Stimulated activated CD8-positive, alpha-beta memory T cell treated with anti-CD3 and anti-CD28 coated beads, Interleukin-12 subunit alpha, Interleukin-12 subunit beta, amount 100 ng/mL, for 24 hours (primary cell): ENCODE results near the gene POLN.

Source experiments
- DNase-seq: peaks from one replicate; pipeline ENCODE4 v3.0.0-alpha.2; 2020; ENCODE audit errors: extremely low read depth

Gene POLN

DNA sequence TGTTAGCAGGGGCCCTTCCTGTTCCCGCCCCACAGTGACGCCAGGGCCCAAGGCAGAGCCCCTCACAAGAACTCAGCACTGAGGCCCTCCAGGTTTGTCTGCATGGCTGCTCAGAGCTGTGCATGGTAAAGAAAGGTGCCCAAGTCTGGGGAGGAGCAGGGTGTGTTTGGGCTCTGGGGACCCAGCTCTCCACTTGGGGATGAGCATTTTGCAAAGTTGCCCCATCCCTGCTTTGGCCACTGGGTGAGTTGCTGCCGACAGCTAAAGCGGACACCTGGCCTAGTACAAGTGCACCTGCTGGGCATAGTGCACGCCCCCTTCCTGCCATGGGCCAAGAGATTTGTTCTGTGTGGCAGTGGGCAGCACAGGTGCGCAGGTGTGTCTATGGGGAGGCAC, 22.0 kb upstream of the POLN start:
- no peak for DNase-seq

DNA sequence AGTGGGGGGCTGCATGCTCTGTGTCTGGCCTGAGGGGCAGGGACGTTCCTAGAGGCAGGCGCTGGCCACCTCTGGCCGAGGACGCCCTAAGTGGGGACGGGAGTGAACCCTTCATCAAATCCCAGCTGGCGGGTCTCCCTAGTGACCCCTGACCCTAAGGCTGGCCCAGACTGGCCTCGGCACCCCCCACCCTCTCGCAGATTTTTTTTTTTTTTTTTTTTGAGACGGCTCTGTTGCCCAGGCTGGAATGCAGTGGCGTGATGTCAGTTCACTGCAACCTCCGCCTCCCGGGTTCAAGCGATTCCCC, 21.0 kb upstream of the POLN start:
- no peak for DNase-seq

DNA sequence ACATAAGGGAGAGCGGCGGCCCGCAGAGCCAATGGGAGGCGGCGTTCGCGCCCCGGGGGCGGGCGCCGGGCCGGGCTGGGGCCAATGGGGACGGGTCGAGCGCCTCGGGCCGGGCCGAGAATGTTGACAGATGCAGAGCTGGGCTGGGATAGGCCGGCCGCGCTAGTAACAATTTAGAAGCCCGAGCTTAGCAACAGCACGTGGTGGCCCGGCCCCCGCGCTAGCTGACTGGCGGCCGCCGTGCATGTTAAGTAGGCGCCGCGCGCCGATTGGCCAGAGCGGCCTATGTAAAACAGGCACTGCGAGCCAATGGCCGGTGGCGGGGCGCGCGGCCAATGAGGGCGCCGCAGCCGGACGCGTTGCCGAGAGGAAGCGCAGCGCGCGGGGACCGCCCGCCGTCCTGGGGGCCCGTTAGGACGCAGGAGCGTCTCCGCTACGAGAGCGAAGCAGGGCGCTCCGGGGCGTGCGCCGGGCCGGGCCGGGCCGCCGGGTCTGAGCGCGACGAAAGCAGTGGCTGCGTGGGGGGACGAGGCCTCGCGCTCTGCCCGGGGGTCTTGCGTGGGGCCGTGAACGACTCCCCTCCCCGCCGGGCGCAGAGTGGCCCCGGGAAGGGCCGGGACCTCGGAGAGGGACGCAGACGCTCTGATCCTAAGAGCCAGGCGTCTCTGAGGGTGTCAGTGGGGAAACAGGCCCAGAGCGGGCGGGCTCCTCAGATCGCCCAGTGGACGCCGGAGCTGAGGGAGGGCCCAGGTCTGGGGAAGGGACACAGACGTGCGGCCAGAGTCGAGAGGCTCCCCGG, 20.4 kb upstream of the POLN start:
- DNase-seq, result peak; percentile 94

DNA sequence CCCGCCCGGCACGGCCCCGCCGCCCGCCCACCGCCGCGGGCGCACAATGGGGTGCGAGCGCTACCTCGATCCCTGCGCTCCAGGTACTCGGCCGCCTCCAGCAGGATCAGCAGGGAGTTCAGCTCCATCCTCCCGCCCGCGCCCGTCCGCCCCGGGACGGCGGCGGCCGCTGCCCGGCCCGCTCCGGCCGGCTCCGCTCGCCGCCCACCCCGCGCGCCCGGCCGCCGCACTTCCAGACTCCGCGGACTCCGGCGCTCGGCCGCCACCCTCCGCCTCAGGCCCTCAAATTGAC, 19.9 kb upstream of the POLN start, which contains the start of gene MXD4:
Gene MXD4, minus strand, starts transcription at position 257 of the 292 bp plus-strand sequence. Its CDS starts 129 bp downstream, at position 128.
- DNase-seq, result no peak

DNA sequence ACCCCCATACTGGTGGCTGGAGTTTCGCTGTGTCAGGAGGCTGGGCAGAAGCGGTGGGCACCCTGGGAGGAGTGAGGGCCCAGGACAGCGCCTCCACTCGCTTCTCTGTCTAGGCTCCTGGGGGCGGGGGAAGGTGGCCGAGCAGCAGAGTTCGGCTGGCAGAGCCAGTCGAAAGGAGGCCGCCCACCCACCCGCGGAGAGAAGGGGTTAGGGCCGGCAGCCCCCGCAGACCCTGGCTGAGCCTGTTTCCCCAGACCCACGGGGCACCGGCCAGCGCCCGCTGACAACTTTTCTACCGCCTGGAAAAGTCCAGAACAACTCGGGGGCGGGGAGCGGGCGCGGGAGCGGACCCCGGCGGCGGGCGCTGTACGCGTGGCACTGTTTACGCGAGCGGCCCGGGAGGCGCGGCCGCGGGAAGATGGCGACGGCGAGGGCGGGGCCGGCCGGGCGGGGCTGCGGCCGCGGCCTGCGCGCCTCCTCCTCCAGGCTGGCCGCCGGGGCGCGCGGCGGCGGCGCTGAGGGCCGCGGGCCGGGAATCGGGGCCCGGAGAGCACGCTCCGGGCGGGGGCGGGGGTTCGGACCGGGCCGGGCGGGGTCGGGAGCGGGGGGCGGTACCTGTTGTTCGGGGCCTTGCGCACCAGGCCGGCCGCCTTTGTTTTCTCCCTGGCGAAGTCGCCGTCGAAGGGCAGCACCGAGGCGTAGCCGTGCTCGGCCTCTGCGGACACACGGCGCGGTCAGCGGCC, 19.4 kb upstream of the POLN start:
- no peak for DNase-seq

DNA sequence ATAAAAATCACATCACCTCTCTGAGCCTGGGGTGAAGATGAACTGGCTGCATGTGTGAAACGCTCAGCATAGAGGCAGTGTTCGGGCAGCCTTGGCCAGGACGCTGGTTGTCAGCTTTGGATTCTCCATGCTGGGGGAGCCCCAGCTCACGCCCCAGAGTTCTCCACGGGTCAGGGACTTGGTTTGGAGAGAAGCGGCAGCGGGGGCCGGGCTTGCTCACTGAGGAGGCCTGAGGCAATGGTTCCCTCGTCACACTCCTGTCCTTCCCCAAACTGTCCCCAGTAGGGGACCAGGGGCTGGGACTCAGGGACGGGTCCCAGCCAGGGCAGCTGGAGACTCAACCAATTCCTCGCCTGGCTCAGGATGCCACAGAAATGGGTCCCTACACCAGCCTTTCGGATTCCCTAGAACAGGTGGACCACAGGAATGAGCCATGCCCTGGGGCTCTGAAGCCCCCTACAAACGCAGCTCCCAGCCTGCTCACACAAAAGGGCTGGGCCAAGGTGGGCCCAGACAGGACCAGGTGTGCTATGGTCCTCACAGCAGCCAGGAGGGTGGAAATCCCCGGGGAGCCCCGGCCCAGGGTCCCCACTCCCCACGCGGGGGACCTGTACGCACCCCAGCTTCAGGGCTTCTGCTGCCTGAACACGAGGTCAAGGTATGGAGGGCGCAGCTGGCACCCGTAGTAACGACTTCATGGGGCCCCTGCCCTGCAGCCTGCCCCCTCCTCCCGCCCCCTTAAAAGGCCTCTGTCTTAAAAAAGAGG, 18.6 kb upstream of the POLN start:
- no peak for DNase-seq

DNA sequence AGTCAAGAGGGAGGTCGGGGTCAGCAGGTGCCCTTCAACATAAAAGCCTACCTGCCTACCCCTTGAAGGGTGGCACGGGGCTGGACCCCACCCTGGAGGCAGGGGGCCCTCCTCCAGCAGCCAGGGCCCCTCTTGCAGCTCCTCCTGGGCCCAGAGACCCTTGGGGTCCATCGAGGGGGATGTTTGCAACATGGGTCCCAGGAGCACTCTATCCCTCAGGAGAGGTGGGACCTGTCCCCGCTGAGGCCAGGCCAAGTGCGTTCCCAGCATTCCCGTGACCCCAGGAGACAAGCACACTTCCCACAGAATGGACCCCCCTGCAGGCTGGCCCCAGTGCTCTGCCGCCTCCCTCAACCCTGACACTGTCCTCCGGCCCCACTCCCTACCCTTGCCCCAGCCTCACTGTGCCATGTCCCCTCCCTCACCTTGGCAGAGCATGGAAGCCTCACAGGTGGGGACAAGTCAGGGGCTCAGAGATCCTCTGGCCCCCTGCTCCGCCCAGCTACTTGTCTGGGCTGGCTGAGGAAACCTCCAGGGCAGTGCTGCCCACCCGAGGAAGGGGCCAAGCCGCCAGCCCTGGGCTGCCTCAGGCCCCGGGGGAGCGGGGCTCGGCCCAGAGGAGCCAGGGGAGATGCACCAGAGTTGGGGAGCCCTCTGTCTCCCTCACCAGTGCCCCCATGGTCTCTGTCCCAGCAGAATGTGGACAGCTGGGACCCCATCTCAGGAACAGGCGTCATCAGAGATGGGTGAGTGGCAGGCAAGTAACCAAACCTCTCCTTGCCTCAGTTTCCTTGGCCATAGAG, 17.8 kb upstream of the POLN start:
- no peak for DNase-seq

DNA sequence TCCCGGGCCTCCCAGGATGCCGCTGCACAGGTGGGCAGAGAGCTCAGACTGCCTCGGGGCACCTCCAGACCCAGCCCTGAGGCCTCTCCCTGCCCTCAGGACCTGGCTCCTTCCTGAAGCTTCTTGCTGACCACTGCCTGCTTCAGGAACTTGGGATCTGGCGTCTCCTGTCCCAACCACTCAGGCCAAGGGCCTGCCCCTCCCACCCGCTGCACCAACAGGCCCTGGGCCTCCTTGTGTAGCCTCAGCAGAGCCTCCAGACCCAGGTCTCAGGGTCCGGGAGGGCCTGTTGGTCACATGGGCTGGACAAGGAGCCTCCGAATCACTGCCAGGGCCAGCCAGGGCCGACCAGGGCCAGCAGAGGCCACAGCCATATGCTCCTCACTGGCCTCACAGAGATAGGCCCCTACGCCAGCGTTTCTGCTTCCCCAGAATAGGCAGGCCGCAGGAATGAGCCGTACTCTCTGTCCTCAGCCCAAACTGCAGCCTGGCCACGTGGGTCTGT, 17.2 kb upstream of the POLN start:
- no peak for DNase-seq

DNA sequence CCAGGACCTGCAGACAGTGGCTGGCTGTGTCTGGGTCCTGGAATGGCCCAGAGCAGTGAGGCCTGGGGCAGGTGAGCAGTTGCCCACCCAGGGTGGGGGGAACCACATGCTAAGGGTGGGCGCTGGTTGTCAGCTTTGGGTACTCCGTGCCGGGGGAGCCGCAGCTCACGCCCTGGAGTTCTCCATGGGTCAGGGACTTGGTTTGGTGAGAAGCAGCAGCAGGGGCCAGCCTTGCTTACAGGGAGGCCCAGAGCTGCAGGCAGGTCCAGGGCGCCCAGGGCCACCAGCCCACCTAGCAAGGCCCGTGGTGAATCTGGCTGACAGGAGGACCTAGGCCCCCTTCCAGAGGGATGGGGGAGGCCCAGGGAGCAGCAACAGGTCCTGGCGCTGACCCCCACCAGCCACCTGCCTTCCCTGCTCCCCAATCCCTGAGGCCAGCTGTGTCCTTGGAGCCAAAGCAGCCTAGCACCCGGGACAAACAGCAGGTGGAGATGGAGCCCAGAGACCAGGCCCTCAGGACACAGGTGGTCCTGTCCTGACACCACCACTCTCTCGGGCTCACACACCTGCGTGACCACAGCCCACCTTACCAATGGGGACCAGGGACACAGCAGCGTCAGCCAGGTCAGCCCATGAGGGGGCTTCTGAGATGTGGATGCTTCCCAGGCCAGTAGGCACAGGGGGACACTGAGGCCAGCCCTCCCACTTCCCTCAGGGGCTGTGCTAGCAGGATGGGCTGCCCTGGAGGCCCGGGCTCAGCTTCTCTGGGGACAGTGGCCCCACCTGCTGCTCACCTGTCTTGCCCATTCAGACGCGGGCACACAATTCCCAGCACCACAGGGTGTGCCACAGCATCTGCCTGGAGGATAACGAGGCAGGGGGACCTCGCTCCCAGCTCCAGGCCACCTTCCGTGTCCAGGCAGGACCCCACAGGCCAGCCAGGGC, 16.4 kb upstream of the POLN start:
- DNase-seq, result no peak

DNA sequence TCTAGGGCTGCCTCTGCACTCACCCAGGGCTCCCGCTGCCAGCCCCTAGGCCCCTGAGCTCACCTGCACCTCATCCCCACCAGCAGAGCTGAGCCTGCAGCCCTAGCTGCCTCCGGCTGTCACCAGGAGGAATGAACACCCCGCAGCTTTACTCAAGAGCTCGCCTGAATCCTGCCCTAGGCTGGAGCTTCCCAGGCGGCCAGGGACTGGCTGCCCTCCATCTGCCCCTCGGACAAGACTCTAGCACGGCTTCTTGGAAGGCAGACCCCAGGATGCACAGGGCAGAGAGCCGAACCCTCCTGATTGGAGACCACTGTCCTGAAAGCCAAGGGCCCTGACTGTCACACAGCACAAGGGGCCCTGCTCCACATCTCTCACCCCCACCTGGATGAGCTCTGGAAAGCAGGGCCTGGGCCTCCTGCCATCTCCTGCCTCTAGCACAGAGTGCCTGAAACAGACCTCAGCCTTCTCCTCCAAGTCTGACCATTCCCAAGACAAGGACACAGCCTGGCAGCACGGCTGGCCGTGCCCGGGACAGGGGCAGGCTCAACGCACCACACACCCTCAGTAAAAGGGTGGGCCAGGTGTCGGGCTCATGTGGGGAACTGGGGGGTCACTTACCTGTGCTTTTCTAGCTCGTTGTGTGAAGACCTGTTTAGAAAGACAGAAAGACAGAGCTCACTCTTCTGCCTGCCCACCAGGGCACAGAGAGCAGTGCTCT, 15.6 kb upstream of the POLN start:
- DNase-seq, result no peak

DNA sequence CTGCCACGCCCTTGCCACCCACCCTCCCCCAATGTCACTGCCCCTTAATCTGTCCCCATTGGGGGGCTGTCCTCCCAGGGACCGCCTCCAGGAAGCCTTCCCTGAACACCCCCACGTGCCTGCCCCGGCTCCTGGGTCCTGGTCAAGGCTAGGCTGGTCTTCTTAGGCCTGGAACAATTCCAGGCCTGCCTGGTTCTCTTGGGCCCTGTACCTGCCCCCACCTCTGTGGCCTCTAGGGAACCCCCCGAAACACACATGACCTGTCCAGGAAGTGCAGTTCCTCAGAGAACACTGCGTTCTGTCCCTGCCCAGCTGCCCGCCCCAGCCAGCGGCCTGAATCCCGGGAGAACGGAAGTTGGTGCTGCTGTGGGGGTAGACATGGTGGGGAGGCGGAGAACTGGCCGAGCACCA, 14.9 kb upstream of the POLN start:
- DNase-seq, result no peak

DNA sequence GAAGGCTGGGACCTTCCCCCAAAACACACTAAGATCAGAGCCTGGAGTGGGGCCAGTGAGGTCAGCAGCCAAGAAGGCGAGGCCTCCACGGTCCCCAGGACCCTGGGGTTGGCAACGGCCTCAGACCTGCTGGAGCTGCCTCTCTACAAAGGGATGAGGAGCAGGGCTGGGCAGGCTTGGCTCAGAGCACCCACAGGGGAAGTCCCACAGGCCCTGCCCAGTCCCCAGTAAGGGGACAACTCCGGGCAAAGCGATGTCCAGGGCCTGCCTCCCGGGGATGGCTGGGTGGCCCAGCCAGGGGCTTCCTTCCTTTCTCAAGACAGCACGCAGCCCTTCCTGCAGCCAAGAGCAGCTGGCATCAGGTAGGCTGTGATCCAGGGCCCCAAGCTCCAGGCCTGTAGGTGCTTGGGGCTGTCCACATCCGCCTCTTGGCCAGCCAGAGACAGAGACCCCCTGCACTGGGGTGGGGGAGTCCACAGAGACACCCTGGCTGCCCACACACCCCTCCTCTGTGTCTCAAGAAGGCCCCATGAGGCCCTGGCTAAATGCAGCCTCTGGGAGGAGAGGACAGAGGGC, 14.3 kb upstream of the POLN start:
- DNase-seq, result no peak

DNA sequence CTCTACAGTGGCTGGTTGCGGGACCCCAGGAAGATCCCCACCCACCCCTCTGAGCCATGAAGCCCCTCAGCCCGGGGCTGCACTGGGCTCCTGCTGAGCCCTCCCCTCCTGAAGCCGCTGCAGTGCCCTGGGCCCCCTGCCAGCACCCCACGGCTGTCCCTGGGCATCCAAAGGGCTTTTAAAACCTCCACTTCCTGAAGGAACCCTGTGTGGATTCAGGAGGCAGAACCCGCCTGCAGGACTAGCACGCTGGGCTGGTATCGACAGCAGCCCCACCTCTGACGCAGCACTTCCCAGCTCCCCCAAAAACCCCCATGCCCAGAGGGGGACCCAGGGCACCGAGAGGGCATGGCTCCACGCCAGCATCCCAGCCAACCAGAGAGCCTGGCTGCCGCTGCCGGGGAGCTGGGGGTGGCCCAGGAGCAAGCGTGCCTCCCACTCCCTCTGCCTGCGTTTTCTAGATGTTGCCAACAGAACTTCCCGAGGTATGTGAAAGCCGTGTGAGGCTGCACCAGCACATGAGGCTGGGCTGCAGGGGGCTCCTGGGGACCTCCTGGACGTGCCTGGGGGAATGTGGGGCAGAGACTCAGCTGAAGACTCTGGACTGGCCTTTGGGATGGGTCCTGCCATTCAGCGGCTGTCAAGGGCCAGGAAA, 13.7 kb upstream of the POLN start:
- no peak for DNase-seq

DNA sequence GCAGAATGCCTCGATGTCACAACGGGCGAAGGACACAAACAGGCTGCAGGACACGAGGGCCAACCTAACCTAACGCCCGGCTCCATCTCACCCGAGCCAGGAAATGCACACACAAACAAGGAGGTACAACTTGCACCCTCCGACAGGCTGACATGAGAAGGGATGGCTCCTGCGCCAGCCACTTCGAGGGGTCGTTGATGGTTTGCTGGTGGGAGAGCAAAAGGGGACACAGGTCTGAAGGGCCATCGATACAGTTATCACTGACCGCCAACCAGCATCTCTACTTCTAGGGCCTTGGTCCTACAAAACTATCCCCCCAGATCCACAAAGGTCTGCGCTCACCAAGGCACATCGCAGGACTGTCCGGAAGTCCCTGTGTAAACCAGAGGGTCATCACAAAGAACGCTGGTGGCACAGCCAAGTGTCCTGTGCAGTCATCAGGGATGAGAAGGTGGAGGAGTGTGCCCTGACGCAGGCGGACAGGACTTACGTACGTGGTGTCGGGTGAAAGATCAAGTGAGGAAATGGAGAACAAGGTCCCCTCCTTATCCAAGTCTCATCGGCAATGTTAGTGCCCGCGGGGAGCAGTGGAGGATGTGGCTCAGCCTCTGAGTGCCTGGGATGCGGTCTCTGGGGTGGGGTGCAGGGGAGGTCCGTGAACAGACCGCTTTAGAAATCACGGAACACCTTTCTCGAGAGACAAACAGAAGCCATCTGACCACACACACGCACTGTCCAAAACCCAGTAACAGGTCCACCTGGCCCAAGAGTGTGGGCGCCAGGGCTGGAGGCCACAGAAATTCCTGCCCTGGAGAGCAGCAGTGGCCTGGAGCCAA, 13.0 kb upstream of the POLN start:
- no peak for DNase-seq

DNA sequence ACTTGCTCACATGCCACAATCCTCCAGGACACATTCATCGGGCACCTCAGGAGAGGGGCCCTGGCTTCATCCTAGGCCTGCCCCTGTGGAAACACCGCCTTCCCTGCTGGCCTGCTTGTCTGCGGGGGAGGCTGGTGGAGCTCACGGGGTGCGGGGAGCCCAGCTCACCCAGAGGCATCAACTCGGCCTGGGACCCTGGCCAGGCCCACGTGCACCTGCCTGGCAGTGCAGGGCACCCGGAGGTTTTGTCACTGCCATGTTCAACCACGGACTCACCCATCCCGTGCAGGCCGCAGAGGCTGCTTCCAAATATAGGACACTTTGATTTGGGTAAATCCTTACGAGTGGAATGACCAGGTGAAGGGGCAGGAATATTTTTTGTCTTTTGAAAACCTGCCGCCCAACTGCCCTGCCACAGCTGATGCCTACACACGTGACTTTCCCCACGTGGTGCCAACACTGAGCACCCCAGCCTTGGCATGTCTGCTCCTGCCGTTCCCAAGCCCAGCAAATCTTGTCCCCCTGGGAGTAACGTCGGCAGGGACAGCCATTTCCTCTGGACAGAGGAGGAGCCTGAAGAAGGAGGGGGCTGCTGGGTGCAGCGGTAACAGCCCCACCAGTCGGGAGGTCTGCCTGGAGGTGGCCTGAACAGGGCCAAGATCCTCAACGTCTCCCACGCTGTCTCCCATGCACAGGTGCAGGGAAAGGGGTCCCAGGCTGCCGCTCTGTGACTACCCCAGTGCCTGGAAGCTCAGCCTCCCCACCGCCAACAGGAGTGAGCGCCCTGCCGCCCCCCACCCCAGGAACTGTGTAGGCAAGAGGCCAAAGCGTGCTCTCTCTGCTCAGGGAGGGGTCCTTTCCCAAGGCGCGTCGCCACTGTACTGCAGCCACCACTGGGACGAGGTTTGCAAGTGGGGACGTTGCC, 11.5 kb upstream of the POLN start:
- no peak for DNase-seq

DNA sequence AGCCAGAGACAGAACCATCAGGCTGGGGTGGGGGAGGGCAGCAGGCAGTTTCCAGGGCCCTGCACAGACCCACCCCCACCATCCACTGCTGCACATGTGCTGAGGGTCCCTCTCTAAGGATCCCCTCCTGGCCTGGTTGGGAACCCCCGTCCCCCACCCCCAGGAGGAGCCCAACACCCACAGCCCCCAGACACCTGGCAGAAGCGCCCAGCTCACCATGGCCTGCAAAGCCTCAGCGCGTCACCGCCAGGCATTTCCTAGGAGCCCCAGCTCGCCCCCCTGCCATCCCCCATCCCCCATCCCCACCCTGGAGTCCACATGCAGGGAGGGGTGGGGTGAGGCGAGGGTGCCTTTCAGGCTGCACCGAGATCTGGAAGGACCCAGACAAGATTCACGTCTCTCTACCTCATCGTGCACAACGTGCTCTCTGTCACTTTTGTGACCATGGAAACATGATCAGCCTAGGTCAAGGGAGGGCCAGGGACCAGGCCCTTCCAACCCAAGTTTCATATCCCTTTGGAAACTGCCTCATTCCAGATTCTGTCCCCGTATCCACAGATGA, 10.7 kb upstream of the POLN start:
- no peak for DNase-seq
